ENCODE results near the gene ZNF324.

GRCh38 chr19:58511353-58512208 lies 44.7 kb downstream of the ZNF324 start, which contains the start of gene SLC27A5:
- TF ChIP-seq POLR2A (IDR thresholded peaks at IDR 0.05; ENCODE audit: low read length) = no peak
- TF ChIP-seq GATA1 (IDR thresholded peaks at IDR 0.05; ENCODE audit: low read depth, low read length) = no peak
